ENCODE data around the gene SMPD1. TPM values are rescaled to one million over a fixed set of nuclear protein-coding genes. Genes with fewer than 3 reads are reported as not detected.

SMPD1 gene
- total and polyA plus RNA-seq, 2 of the 8 experiments (the other 6 are each of a cell fraction or from before 2014, with no cell fraction given), result 1.9 to 2.4 TPM

- TF ChIP-seq USF2 (IDR thresholded peaks at IDR 0.05; ENCODE audit: low read length) (no peak), NANOG (IDR thresholded peaks at IDR 0.05; ENCODE audit: insufficient read depth, low read depth, low read length, poor library complexity, severe bottlenecking) (no peak)
Observed at GRCh38 chr11:6350486-6350885, 39.8 kb upstream of the SMPD1 start (continued).
